Measurements from ENCODE around the gene VIT.

VIT gene

GRCh38 chr2:36839976-36840617, 143.6 kb downstream of the VIT start:
- no peak for TF ChIP-seq CTCF (IDR thresholded peaks at IDR 0.05; ENCODE audit: insufficient read depth, low read depth, low read length, missing control alignments)
- H3K4me3 ChIP-seq (ENCODE audit: low read length): no peak overlapping the region
- no peak for DNase-seq (ENCODE audit: low read depth)

- no peak for TF ChIP-seq CTCF (IDR thresholded peaks at IDR 0.05; ENCODE audit: insufficient read depth, low read depth, low read length, missing control alignments)
- DNase-seq (ENCODE audit: low read depth): no peak
Observed at GRCh38 chr2:36843838-36844237, 147.3 kb downstream of the VIT start.

GRCh38 chr2:36849265-36849664, 152.8 kb downstream of the VIT start:
- no peak overlapping the region for H3K4me3 ChIP-seq (ENCODE audit: low read length)
- no peak for TF ChIP-seq CTCF (IDR thresholded peaks at IDR 0.05; ENCODE audit: insufficient read depth, low read depth, low read length, missing control alignments)
- no peak for DNase-seq (ENCODE audit: low read depth)

More at GRCh38 chr2:36843838-36844237, 147.3 kb downstream of the VIT start:
- H3K4me3 ChIP-seq (ENCODE audit: low read length): no peak overlapping the region

GRCh38 chr2:36854241-36854640, 157.7 kb downstream of the VIT start:
- DNase-seq (ENCODE audit: low read depth): peak; percentile 23
- no peak overlapping the region for H3K4me3 ChIP-seq (ENCODE audit: low read length)
- TF ChIP-seq CTCF (IDR thresholded peaks at IDR 0.05; ENCODE audit: insufficient read depth, low read depth, low read length, missing control alignments): no peak

- TF ChIP-seq CTCF (IDR thresholded peaks at IDR 0.05; ENCODE audit: insufficient read depth, low read depth, low read length, missing control alignments): no peak
- DNase-seq (ENCODE audit: low read depth): no peak
- H3K4me3 ChIP-seq (ENCODE audit: low read length): no peak overlapping the region
Observed at GRCh38 chr2:36855429-36855828, 158.9 kb downstream of the VIT start.

- H3K4me3 ChIP-seq (ENCODE audit: low read length): no peak overlapping the region
- DNase-seq (ENCODE audit: low read depth): no peak
- TF ChIP-seq CTCF (IDR thresholded peaks at IDR 0.05; ENCODE audit: insufficient read depth, low read depth, low read length, missing control alignments): no peak
Observed at GRCh38 chr2:36857713-36858112, 161.2 kb downstream of the VIT start.

All from epithelial cell of esophagus (primary cell).